NT2/D1 (cell line): ENCODE results near the gene PRAME.

Experiments
- YY1 ChIP-seq: IDR thresholded peaks from 2 replicates; pipeline ENCODE4 v1.6.1; 2011; ENCODE audit not compliant: insufficient read length, insufficient read depth
- ZNF274 ChIP-seq: IDR thresholded peaks from 2 replicates; pipeline ENCODE4 v1.6.1; 2011; ENCODE audit warnings: mild to moderate bottlenecking, low read depth, low read length

- TF ChIP-seq YY1 = no peak
- no peak for TF ChIP-seq ZNF274
Observed at GRCh38 chr22:22521631-22522030, 37.4 kb downstream of the PRAME start.
